HCT116 (cell line): ENCODE results near the gene CNTN4. TPM values are rescaled to one million over a fixed set of nuclear protein-coding genes. Genes with fewer than 3 reads are reported as not detected.
"Not testable (repeated sequence)": the region's sequence is repeated elsewhere in the genome, so short reads cannot be mapped to it uniquely, and the experiment has no call there.

Source experiments
- ATAC-seq: fragments of 200-7000 bp; cut with Tn5 transposase; 2 replicates; pipeline ENCODE4 v1.9.1; 2020; ENCODE audit warnings: mild to moderate bottlenecking, moderate library complexity
- BruUV-seq: library from RNA; stranded (reverse); fragments of 400-500 nt; replicated peaks from 2 replicates; lab custom pipeline; 2021; lab: Mats Ljungman, UMichigan
- CTCF ChIA-PET: fragments of 300-600 bp; sonication (Branson Sonifier 250); formaldehyde crosslinking; loops from one replicate; lab custom pipeline; 2021; ENCODE audit warnings: antibody characterized with exemption; lab: Charles Lee
- POLR2A ChIA-PET: fragments of 300-600, 350-600 bp; sonication (Branson Sonifier 250); formaldehyde crosslinking; loops from one replicate; lab custom pipeline; 2021; ENCODE audit warnings: antibody characterized with exemption; lab: Charles Lee
- RAD21 ChIA-PET, 2 experiments: fragments of 300-600 bp; sonication (Branson Sonifier 250); formaldehyde crosslinking; loops; one replicate each; lab custom pipeline; 2023; ENCODE audit warnings: low total read pairs in 2 of 2; ENCODE audit not compliant: uncharacterized antibody in 2 of 2, unreplicated experiment in 2 of 2, low non-redundant PET in 1 of 2; lab: Charles Lee
- DNase-seq: peaks from one replicate; pipeline ENCODE4 v3.0.0-alpha.2; 2010; ENCODE audit warnings: low read depth, low spot score
- H2AFZ ChIP-seq: fragments of 200-600 bp; shearing (Covaris generic), sonication (generic); 2 replicates; pipeline ENCODE4 v1.6.1; 2017; ENCODE audit warnings: low read depth, mixed run types, mixed read lengths, antibody characterized with exemption, low read length; ENCODE audit not compliant: poor library complexity, severe bottlenecking
- H3K27ac ChIP-seq: 2 replicates; pipeline ENCODE4 v1.5.1; 2012; ENCODE audit warnings: low read depth, low read length
- H3K27me3 ChIP-seq: fragments of 200-600 bp; sonication (generic); 2 replicates; pipeline ENCODE4 v1.6.1; 2016; ENCODE audit warnings: mixed run types, low read length, mixed read lengths; ENCODE audit not compliant: insufficient read depth
- H3K36me3 ChIP-seq, 2 experiments: fragments of 200-500 bp in 1 of 2; fragments of 200-600 bp in 1 of 2; sonication (Bioruptor generic) in 1 of 2; sonication (generic) in 1 of 2; 2 replicates each; pipeline versions ENCODE4 v1.5.1 to v1.6.1; 2014 to 2016; ENCODE audit warnings: low read length in 2 of 2, inconsistent platforms in 1 of 2, mixed read lengths in 1 of 2, mixed run types in 1 of 2; ENCODE audit not compliant: insufficient read depth in 2 of 2, control insufficient read depth in 1 of 2
- H3K4me1 ChIP-seq, 2 experiments: fragments of 200-600 bp in 1 of 2; sonication (generic) in 1 of 2; 2 replicates each; pipeline versions ENCODE4 v1.5.1 to v1.6.1; 2012 to 2017; ENCODE audit warnings: low read length in 2 of 2, inconsistent platforms in 1 of 2, mild to moderate bottlenecking in 1 of 2, mixed read lengths in 1 of 2, mixed run types in 1 of 2, moderate library complexity in 1 of 2; ENCODE audit not compliant: insufficient read depth in 2 of 2, control insufficient read depth in 1 of 2
- H3K4me2 ChIP-seq: fragments of 200-600 bp; sonication (generic); 2 replicates; pipeline ENCODE4 v1.6.1; 2017; ENCODE audit warnings: mixed run types, low read length, mixed read lengths
- H3K4me3 ChIP-seq, 2 experiments: fragments of 200-600 bp in 1 of 2; sonication (generic) in 1 of 2; replicated peaks in 1 of 2; 2 replicates each; pipeline ENCODE4 v1.5.1; 2011 to 2016; ENCODE audit warnings: low read length in 2 of 2, control low read depth in 1 of 2, low read depth in 1 of 2, mild to moderate bottlenecking in 1 of 2, mixed read lengths in 1 of 2, mixed run types in 1 of 2
- H3K79me2 ChIP-seq: fragments of 200-600 bp; sonication (generic); 2 replicates; pipeline ENCODE4 v1.6.1; 2017; ENCODE audit warnings: mild to moderate bottlenecking, mixed run types, low read length, moderate library complexity, mixed read lengths; ENCODE audit not compliant: insufficient read depth
- H3K9ac ChIP-seq: fragments of 200-600 bp; sonication (generic); 2 replicates; pipeline ENCODE4 v1.6.1; 2016; ENCODE audit warnings: low read length, mixed read lengths
- H3K9me2 ChIP-seq: fragments of 200-600 bp; sonication (generic), shearing (Covaris generic); 2 replicates; pipeline ENCODE4 v1.6.1; 2017; ENCODE audit warnings: mixed run types, mild to moderate bottlenecking, moderate library complexity; ENCODE audit not compliant: insufficient read depth
- H3K9me3 ChIP-seq, 2 experiments: fragments of 200-500 bp in 1 of 2; fragments of 200-600 bp in 1 of 2; sonication (Bioruptor generic) in 1 of 2; sonication (generic) in 1 of 2; 2 replicates each; pipeline ENCODE4 v1.6.1; 2014 to 2017; ENCODE audit warnings: low read length in 2 of 2, mixed read lengths in 2 of 2, inconsistent platforms in 1 of 2, low read depth in 1 of 2, mild to moderate bottlenecking in 1 of 2, mixed run types in 1 of 2, moderate library complexity in 1 of 2; ENCODE audit not compliant: control insufficient read depth in 1 of 2, insufficient read depth in 1 of 2
- H4K20me1 ChIP-seq: fragments of 200-600 bp; sonication (generic), shearing (Covaris generic); 2 replicates; pipeline ENCODE4 v1.6.1; 2017; ENCODE audit warnings: mixed run types, mild to moderate bottlenecking, moderate library complexity; ENCODE audit not compliant: insufficient read depth
- CEBPB ChIP-seq: IDR thresholded peaks from 2 replicates; pipeline ENCODE4 v1.6.1; 2012; ENCODE audit warnings: low read depth
- EGR1 ChIP-seq: IDR thresholded peaks from 2 replicates; pipeline ENCODE4 v1.6.1; 2012; ENCODE audit warnings: low read depth
- JUND ChIP-seq: IDR thresholded peaks from 2 replicates; pipeline ENCODE4 v1.6.1; 2012
- MAX ChIP-seq: IDR thresholded peaks from 2 replicates; pipeline ENCODE4 v1.6.1; 2012
- POLR2A ChIP-seq: IDR thresholded peaks from 2 replicates; pipeline ENCODE4 v1.7.0; 2011; ENCODE audit warnings: borderline replicate concordance; ENCODE audit not compliant: insufficient read depth, insufficient read length; ENCODE audit errors: extremely low read depth
- REST ChIP-seq: IDR thresholded peaks from 2 replicates; pipeline ENCODE4 v1.6.1; 2012; ENCODE audit warnings: low read depth
- SRF ChIP-seq: IDR thresholded peaks from 2 replicates; pipeline ENCODE4 v1.6.1; 2012; ENCODE audit warnings: low read depth
- ZBTB33 ChIP-seq: IDR thresholded peaks from 2 replicates; pipeline ENCODE4 v1.6.1; 2011; ENCODE audit warnings: mild to moderate bottlenecking, low read length, moderate library complexity; ENCODE audit not compliant: insufficient replicate concordance; ENCODE audit errors: extremely low read depth
- ZFX ChIP-seq: fragments of 450-650 bp; IDR thresholded peaks from 2 replicates; pipeline ENCODE4 v1.6.1; 2017
- ZNF274 ChIP-seq: fragments of 200-500 bp; sonication (Bioruptor generic); IDR thresholded peaks from 2 replicates; pipeline ENCODE4 v1.6.1; 2014; ENCODE audit warnings: mild to moderate bottlenecking, low read depth, low read length, inconsistent platforms
- intact Hi-C: fragments of 100-400 bp; cut with micrococcal nuclease; formaldehyde crosslinking; loops from 2 replicates; pipeline ENCODE4 v1.10.0; 2022
- total RNA-seq: library from RNA; stranded (reverse); gene quantifications from one replicate; pipeline ENCODE4 v1.2.1, GENCODE V29; 2021; ENCODE audit not compliant: unreplicated experiment

Gene CNTN4
- total RNA-seq, 1 experiment from 2014 or later = not detected

GRCh38 chr3:2916640-2917039 is 818.0 kb downstream of the CNTN4 start:
- intact Hi-C loops, CTCF ChIA-PET, BruUV-seq: not testable (repeated sequence)

GRCh38 chr3:2920103-2920502 is 821.4 kb downstream of the CNTN4 start:
- Histone ChIP-seq H3K9ac (no peak overlapping the region), H3K9me3 (peaks cover 0 to 13% of the 10 kb centered on the region in 2 experiments; a peak in 2 of 4 replicates), H3K36me3 (no peaks in the 10 kb centered on the region), H3K79me2 (no peaks in the 10 kb centered on the region), H2AFZ (no peak overlapping the region), H3K27me3 (no peaks in the 10 kb centered on the region), H4K20me1 (no peaks in the 10 kb centered on the region), H3K27ac (no peak overlapping the region), H3K4me3 (no peak overlapping the region), H3K9me2 (no peaks in the 10 kb centered on the region), H3K4me2 (no peak overlapping the region), H3K4me1 (no peaks in the 10 kb centered on the region)
- CTCF ChIA-PET = no interaction called here
- POLR2A ChIA-PET = no interaction called here
- no TSS peak for BruUV-seq
- ATAC-seq (no peak), DNase-seq (no peak)
- RAD21 ChIA-PET = no interaction called here
- intact Hi-C loops = no loop called here
- TF ChIP-seq EGR1 (no peak), ZNF274 (no peak), MAX (no peak), SRF (no peak), CEBPB (no peak), REST (no peak), JUND (no peak), POLR2A (no peak), ZBTB33 (no peak), ZFX (no peak)

More at GRCh38 chr3:2916640-2917039, 818.0 kb downstream of the CNTN4 start:
- H3K4me3 ChIP-seq, H4K20me1 ChIP-seq, H2AFZ ChIP-seq, H3K27me3 ChIP-seq, H3K79me2 ChIP-seq, H3K27ac ChIP-seq, H3K9me2 ChIP-seq, H3K4me2 ChIP-seq, RAD21 ChIA-PET, POLR2A ChIA-PET, H3K36me3 ChIP-seq, ATAC-seq, DNase-seq, H3K9ac ChIP-seq, H3K4me1 ChIP-seq: not testable (repeated sequence)
- peaks cover 0 to 18% of the 10 kb centered on the region in 2 experiments; a peak in 2 of 4 replicates for H3K9me3 ChIP-seq
